Colonic mucosa (tissue), 4 donors: Measurements from ENCODE around the gene VPS51. TPM values are rescaled to one million over a fixed set of nuclear protein-coding genes. Genes with fewer than 3 reads are reported as not detected.
A peak's percentile ranks its signal among the peaks of the same experiment; 100 is the strongest.

Experiments used
- DNase-seq: peaks from one replicate; pipeline ENCODE4 v3.0.0-alpha.2; 2020
- H3K27ac ChIP-seq: fragments of 200-600 bp; one replicate; pipeline ENCODE4 v1.8.0; 2021
- H3K27me3 ChIP-seq: fragments of 200-600 bp; one replicate; pipeline ENCODE4 v1.8.0; 2021
- H3K36me3 ChIP-seq: fragments of 200-600 bp; one replicate; pipeline ENCODE4 v1.8.0; 2021
- H3K4me1 ChIP-seq: fragments of 200-600 bp; one replicate; pipeline ENCODE4 v1.8.0; 2021; ENCODE audit warnings: mild to moderate bottlenecking
- H3K4me3 ChIP-seq: fragments of 200-600 bp; one replicate; pipeline ENCODE4 v1.8.0; 2021
- H3K9ac ChIP-seq, 2 donors: one replicate each; pipeline ENCODE4 v1.7.0; 2013; ENCODE audit warnings: control low read depth in 2 of 2, low read depth in 2 of 2, low read length in 2 of 2
- H3K9me3 ChIP-seq: fragments of 200-600 bp; one replicate; pipeline ENCODE4 v1.8.0; 2021
- intact Hi-C: fragments of 100-400 bp; cut with DNase I; formaldehyde crosslinking; loops from one replicate; pipeline ENCODE4 v1.14.1; 2022
- total RNA-seq, 2 donors: library from RNA; stranded (reverse); fragmentation: NEBNext Ultra II Directional in 1 of 2; extraction: Animal tissue kit (Norgen Biotek cat#: 25700) in 1 of 2; gene quantifications; one replicate each; pipeline ENCODE4 v1.2.1, GENCODE V29; 2021
- TF ChIP-seq, protein P1 (sequence below): fragments of 200-600 bp; IDR thresholded peaks from one replicate; pipeline ENCODE4 v1.8.0; 2022; ENCODE audit warnings: antibody characterized with exemption, mild to moderate bottlenecking
- donor health status: healthy.
- donor health status: DM: no; HTN: no; CAD: no.
- donor health status: DM: no; HTN: no; CAD: no.

Gene VPS51
- total RNA-seq, 2 donors from 2014 or later, result 147 to 159 TPM

DNA sequence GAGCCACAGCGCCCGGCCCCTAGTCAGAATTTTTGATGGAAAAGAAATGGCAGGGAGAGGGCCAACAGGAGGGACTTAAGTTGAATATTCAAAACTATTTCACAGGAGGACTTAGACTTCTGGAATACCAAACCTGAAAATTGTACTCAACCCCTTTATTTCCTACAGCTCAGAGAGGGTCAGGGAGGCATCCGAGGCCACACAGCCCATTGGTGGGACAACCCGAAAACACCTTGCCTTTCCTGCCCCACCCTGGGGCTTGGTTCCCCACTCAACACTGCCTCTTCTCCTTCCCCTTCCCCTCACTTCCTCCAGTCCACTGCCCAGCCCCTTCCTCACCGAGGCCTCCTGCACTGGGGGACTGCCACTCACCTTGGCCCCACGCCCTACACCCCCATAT, 39.0 kb upstream of the VPS51 start:
- Histone ChIP-seq H3K9me3 (no peaks in the 10 kb centered on the region), H3K27ac (no peak overlapping the region), H3K4me3 (no peak overlapping the region), H3K9ac (no peak overlapping the region), H3K4me1 (no peaks in the 10 kb centered on the region), H3K36me3 (no peaks in the 10 kb centered on the region), H3K27me3 (no peaks in the 10 kb centered on the region)
- no peak for DNase-seq
- intact Hi-C loops, result no loop called here
- TF ChIP-seq, protein P1, sequence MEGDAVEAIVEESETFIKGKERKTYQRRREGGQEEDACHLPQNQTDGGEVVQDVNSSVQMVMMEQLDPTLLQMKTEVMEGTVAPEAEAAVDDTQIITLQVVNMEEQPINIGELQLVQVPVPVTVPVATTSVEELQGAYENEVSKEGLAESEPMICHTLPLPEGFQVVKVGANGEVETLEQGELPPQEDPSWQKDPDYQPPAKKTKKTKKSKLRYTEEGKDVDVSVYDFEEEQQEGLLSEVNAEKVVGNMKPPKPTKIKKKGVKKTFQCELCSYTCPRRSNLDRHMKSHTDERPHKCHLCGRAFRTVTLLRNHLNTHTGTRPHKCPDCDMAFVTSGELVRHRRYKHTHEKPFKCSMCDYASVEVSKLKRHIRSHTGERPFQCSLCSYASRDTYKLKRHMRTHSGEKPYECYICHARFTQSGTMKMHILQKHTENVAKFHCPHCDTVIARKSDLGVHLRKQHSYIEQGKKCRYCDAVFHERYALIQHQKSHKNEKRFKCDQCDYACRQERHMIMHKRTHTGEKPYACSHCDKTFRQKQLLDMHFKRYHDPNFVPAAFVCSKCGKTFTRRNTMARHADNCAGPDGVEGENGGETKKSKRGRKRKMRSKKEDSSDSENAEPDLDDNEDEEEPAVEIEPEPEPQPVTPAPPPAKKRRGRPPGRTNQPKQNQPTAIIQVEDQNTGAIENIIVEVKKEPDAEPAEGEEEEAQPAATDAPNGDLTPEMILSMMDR, result no peak

DNA sequence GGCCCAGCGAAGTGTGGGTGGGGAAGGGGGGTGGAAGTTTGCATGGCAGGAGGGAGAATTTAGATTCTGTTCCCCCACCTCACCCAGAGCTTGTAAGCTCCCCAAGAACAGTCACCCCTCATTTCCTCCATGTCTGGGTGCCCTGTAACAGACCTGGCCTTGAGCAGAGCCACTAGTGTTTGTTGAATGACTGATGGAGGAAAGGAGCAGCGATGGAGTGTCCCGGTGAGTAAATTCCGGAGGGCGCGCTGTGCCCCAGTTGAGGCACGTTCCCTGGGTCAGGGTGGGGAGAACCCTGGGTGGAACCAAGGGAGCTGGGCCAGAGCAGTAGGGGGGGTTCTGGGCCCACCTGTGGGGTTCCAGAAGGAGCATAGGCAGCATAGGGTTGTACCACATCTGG, 38.5 kb upstream of the VPS51 start:
- TF ChIP-seq, protein P1, result no peak
- no peaks in the 10 kb centered on the region for H3K9me3 ChIP-seq
- no peak for DNase-seq
- no peak overlapping the region for H3K4me3 ChIP-seq
- H3K36me3 ChIP-seq, result no peaks in the 10 kb centered on the region
- no peaks in the 10 kb centered on the region for H3K4me1 ChIP-seq
- no peak overlapping the region for H3K27ac ChIP-seq
- no peak overlapping the region for H3K9ac ChIP-seq
- intact Hi-C loops, result no loop called here
- no peaks in the 10 kb centered on the region for H3K27me3 ChIP-seq

DNA sequence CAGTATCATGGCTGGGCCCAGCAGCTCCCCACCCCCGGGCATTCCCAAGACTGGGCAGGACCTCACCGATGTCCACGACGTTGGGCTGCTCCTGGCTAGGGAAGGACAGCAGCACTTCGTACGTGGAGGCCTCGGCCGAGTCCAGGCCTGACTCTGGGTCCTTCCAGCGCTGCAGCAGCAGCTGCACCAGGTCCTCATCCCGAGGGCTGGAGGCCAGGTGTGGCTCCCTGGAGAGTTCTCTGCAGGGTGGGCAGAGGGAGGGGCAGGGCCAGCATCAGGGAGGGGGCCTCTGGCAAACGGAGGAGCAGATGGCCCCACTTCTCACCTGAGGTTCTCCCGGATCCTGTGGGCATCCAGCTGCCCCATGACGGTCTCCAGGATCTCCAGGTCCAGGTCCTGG, 38.0 kb upstream of the VPS51 start:
- Histone ChIP-seq H3K27ac (no peak overlapping the region), H3K36me3 (no peaks in the 10 kb centered on the region), H3K9ac (no peak overlapping the region), H3K4me1 (no peaks in the 10 kb centered on the region), H3K9me3 (no peaks in the 10 kb centered on the region), H3K27me3 (no peaks in the 10 kb centered on the region), H3K4me3 (no peak overlapping the region)
- intact Hi-C loops, result no loop called here
- DNase-seq, result no peak
- TF ChIP-seq, protein P1, result no peak

DNA sequence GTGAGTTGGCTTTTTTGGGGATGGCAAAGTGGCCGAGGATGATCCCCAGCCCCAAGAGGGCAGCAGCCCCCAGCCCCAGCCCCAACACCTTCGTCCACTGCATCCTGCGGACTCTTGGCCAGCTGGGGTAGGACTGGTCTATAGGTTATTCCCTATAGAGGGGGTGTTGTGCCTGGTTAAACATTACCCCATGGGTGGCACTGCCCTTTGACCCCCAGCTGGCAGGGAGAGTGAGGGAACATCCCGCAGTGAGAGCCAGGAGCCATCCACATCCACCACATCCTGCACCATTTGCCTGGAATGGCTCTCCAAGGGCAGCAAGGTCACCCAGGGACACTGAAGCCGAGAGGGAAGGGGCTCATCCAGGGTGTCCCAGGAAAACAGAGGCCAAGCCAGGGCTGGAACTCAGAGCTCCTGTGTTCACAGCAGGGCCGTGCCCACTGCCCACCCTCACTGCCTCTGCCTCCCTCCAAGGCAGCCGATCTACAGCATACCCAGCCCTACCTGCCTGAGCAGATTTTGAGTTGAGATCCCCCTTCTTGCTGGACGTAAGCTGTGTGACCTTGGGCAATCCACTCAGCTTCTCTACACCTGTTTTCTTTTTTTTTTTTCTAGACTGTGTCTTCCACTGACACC, 37.5 kb upstream of the VPS51 start, which contains the start of gene NAALADL1:
TSS of gene NAALADL1 (minus strand) at position 135 of the 636 bp plus-strand sequence. CDS start at position 103, 32 bp downstream.
- no peaks in the 10 kb centered on the region for H3K9me3 ChIP-seq
- H3K4me3 ChIP-seq, result no peak within 1 kb of the TSS
- H3K4me1 ChIP-seq, result no peaks in the 10 kb centered on the region
- peak; percentile 68 for DNase-seq
- H3K36me3 ChIP-seq, result no peaks in the 10 kb centered on the region
- no peak within 1 kb of the TSS for H3K27ac ChIP-seq
- H3K27me3 ChIP-seq, result no peaks in the 10 kb centered on the region
- H3K9ac ChIP-seq, result peak within 1 kb of the TSS in 1 of 2 donors; percentile 58
- intact Hi-C loops, result no loop called here
- TF ChIP-seq, protein P1, result no peak

DNA sequence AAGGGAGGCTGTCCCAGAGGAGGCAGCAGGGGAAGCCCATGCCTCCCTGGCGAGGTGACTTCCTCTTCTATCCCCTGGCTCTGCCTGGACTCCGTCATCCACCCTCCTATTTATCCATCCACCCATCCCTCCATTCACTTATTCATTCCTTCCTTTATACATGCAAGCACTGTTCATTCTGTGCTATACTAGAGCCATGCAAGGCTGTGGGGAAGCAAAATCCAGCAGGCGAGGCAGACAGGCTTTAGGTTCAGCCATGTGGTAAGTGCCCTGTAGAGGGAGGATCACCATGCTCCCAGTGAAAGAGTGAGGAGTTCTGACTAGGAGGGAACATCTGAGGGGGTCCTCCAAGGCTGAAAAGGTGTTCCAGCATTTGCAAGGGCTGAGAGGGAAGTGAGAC, 36.5 kb upstream of the VPS51 start:
- Histone ChIP-seq H3K4me3 (no peak overlapping the region), H3K27ac (no peak overlapping the region), H3K9ac (no peak overlapping the region), H3K4me1 (no peaks in the 10 kb centered on the region), H3K9me3 (no peaks in the 10 kb centered on the region), H3K27me3 (no peaks in the 10 kb centered on the region), H3K36me3 (no peaks in the 10 kb centered on the region)
- TF ChIP-seq, protein P1, result no peak
- DNase-seq, result no peak
- intact Hi-C loops, result no loop called here
